Measurements from ENCODE around the gene SHISAL2B.
A peak's percentile ranks its signal among the peaks of the same experiment; 100 is the strongest.

SHISAL2B gene

DNA sequence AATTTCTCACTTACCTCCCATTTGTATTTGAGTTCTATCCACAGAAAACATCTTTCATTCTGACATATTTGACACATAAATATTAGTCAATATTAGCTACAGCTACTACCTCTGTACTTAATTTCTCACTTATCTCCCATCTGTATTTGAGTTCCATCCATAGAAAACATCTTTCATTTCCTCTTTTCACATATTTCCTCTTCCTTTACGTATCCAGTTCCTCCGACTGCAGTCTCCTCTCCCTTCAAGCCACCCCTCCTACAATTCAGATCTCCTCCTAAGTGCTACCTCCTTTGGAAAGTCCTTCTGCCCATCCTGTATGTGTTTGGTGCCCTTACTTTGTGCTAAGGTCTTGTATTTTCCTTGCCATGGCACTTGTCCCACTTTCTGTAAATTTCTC, 76.6 kb downstream of the SHISAL2B start:
- Histone ChIP-seq H3K27ac (no peak overlapping the region), H3K4me3 (IDR thresholded peaks at IDR 0.05; ENCODE audit: insufficient read depth, low read depth, low read length) (no peak overlapping the region)

More for the DNA sequence above, 76.6 kb downstream of the SHISAL2B start:
- H3K79me2 ChIP-seq (ENCODE audit: insufficient read depth, low read depth) = peaks cover 43% of the 10 kb centered on the region
- H4K20me1 ChIP-seq (ENCODE audit: insufficient read depth) = no peaks in the 10 kb centered on the region
- H3K36me3 ChIP-seq (ENCODE audit: insufficient read depth) = no peaks in the 10 kb centered on the region
- H2AFZ ChIP-seq (ENCODE audit: low read depth) = no peak overlapping the region
- TF ChIP-seq, protein P1, sequence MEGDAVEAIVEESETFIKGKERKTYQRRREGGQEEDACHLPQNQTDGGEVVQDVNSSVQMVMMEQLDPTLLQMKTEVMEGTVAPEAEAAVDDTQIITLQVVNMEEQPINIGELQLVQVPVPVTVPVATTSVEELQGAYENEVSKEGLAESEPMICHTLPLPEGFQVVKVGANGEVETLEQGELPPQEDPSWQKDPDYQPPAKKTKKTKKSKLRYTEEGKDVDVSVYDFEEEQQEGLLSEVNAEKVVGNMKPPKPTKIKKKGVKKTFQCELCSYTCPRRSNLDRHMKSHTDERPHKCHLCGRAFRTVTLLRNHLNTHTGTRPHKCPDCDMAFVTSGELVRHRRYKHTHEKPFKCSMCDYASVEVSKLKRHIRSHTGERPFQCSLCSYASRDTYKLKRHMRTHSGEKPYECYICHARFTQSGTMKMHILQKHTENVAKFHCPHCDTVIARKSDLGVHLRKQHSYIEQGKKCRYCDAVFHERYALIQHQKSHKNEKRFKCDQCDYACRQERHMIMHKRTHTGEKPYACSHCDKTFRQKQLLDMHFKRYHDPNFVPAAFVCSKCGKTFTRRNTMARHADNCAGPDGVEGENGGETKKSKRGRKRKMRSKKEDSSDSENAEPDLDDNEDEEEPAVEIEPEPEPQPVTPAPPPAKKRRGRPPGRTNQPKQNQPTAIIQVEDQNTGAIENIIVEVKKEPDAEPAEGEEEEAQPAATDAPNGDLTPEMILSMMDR (conservative IDR thresholded peaks at IDR 0.05; ENCODE audit: low read depth, low read length) = no peak
- H3K4me2 ChIP-seq = peak overlapping the region; percentile 88
- H3K9ac ChIP-seq = no peak overlapping the region
- peaks cover 29% of the 10 kb centered on the region for H3K4me1 ChIP-seq (ENCODE audit: low read depth, poor library complexity, severe bottlenecking)
- no peaks in the 10 kb centered on the region for H3K27me3 ChIP-seq (ENCODE audit: insufficient read depth, low read depth)

Data from KMS-11 (cell line).